ENCODE measurements around the gene NUAK1. TPM values are rescaled to one million over a fixed set of nuclear protein-coding genes. Genes with fewer than 3 reads are reported as not detected.

Gene NUAK1
- total RNA-seq: 27.2 TPM

GRCh38 chr12:106138633-106139421, at the start of gene NUAK1:
Gene NUAK1 (minus strand): TSS chr12:106138954. CDS start chr12:106138653, 301 bp downstream.

Other genes starting within 250 kb of the NUAK1 start
- 135 TPM for gene CKAP4, start 109.1 kb upstream of the NUAK1 start, total RNA-seq
- gene TCP11L2, start 163.8 kb upstream of the NUAK1 start, total RNA-seq: 68.3 TPM
- gene POLR3B, start 218.8 kb upstream of the NUAK1 start, total RNA-seq: 16.5 TPM

Measured in camera-type eye (tissue), 1 donor.